GM12891 (cell line): ENCODE data around the gene COL4A1.

Experiments used
- DNase-seq: peaks from one replicate; pipeline ENCODE4 v3.0.0; 2011; ENCODE audit warnings: low spot score; ENCODE audit not compliant: insufficient read length
- FAIRE-seq: peaks from 2 replicates; lab custom pipeline; 2011; peaks lifted over from hg19 to GRCh38; lab: Jason Lieb, UNC
- PAX5 ChIP-seq: IDR thresholded peaks from 2 replicates; pipeline ENCODE4 v1.6.1; 2011; ENCODE audit warnings: low read length, moderate library complexity, mild to moderate bottlenecking; ENCODE audit not compliant: insufficient read depth, severe bottlenecking
- POLR2A ChIP-seq: IDR thresholded peaks from 2 replicates; pipeline ENCODE4 v1.6.1; 2011; ENCODE audit warnings: low read depth, low read length, control low read depth
- POLR2AphosphoS5 ChIP-seq: IDR thresholded peaks from 2 replicates; pipeline ENCODE4 v1.6.1; 2011; ENCODE audit warnings: low read depth, low read length, control low read depth
- POU2F2 ChIP-seq: IDR thresholded peaks from 2 replicates; pipeline ENCODE4 v1.6.1; 2011; ENCODE audit warnings: low read depth, mild to moderate bottlenecking, control low read depth, low read length, moderate library complexity
- SPI1 ChIP-seq: IDR thresholded peaks from 2 replicates; pipeline ENCODE4 v1.6.1; 2011; ENCODE audit warnings: low read depth, low read length, control low read depth
- TAF1 ChIP-seq: IDR thresholded peaks from 2 replicates; pipeline ENCODE4 v1.6.1; 2011; ENCODE audit warnings: low read depth, low read length, control low read depth

COL4A1 gene

DNA sequence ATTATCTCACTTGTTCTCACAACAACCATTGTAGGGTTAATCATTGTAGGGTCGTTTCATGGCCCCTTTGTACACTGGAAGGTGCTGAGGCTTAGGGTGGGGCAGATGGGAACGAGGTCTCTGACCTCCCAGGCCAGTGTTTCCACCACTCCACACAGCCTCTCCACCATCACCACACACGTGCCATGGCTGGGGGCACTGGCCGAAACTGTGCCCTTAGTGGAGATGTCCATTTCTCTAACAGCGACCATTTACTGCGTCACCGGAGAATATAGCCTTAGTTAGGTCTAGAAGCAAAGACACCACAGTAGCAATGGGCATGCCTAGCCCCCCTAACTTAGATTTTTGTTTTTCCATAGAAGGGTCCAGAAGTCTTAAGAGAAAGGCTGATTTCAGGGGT is 36.5 kb downstream of the COL4A1 start:
- TF ChIP-seq POU2F2 (no peak), SPI1 (no peak), POLR2AphosphoS5 (no peak), PAX5 (no peak), TAF1 (no peak), POLR2A (no peak)

DNA sequence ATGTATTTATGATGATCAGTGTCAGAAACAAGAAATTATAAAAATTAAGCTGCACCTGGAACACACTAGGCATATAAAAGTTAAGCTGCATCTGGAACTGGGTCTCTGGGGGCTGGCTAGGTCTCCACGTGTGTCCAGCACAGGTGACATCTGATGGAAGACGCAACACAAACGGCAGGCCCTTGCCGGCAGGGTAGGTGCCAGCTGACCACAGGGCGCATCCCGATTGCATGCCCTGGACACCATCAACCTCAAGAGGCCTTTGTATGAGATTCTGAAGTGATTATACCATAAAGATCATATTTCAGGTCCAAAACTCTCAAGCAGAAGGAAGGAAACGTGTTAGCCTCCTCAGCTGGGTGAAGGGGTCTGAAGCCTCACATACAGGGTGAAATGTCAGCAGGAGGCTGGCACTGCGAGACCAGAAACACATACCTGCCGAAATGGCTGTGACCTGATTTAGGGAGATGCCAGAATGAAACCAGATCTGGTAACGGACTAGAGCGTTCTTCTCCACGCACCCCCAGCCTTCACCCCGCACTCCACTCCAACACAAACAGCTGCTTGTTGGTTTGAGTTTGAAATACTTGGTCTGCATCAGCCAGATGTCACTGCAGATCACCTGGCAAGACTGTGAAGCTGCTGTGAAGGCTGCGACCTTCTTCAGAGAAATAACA is 37.3 kb downstream of the COL4A1 start:
- TF ChIP-seq POLR2A (no peak), POLR2AphosphoS5 (no peak), TAF1 (no peak)
- no peak for DNase-seq
- no peak for FAIRE-seq

More for the DNA sequence above, 36.5 kb downstream of the COL4A1 start:
- no peak for DNase-seq
- FAIRE-seq, result no peak

- no peak for DNase-seq
- TF ChIP-seq POLR2A (no peak), PAX5 (no peak), TAF1 (no peak), POU2F2 (no peak), POLR2AphosphoS5 (no peak), SPI1 (no peak)
Measured at GRCh38 chr13:110268576-110269185, 38.3 kb downstream of the COL4A1 start.

GRCh38 chr13:110268061-110268460 is 38.9 kb downstream of the COL4A1 start:
- TF ChIP-seq POLR2A, result no peak
- TF ChIP-seq TAF1, result no peak
- TF ChIP-seq SPI1, result no peak
- TF ChIP-seq POU2F2, result no peak
- no peak for TF ChIP-seq POLR2AphosphoS5
- DNase-seq (no peak), FAIRE-seq (no peak)

More at GRCh38 chr13:110268576-110269185, 38.3 kb downstream of the COL4A1 start:
- FAIRE-seq, result no peak

- FAIRE-seq (no peak), DNase-seq (no peak)
- no peak for TF ChIP-seq TAF1
- TF ChIP-seq POU2F2, result no peak
- no peak for TF ChIP-seq PAX5
- no peak for TF ChIP-seq SPI1
- TF ChIP-seq POLR2A, result no peak
- TF ChIP-seq POLR2AphosphoS5, result no peak
Measured at GRCh38 chr13:110266983-110267382, 40.0 kb downstream of the COL4A1 start.

- DNase-seq, result no peak
- FAIRE-seq, result no peak
- TF ChIP-seq POLR2AphosphoS5 (no peak), PAX5 (no peak), POLR2A (no peak)
Measured at GRCh38 chr13:110266431-110266809, 40.5 kb downstream of the COL4A1 start.

GRCh38 chr13:110265682-110266430 is 41.1 kb downstream of the COL4A1 start:
- FAIRE-seq, result no peak
- TF ChIP-seq TAF1, result no peak
- no peak for TF ChIP-seq POU2F2
- TF ChIP-seq SPI1, result no peak
- no peak for TF ChIP-seq POLR2A
- TF ChIP-seq POLR2AphosphoS5, result no peak
- no peak for TF ChIP-seq PAX5
- DNase-seq, result no peak

GRCh38 chr13:110265341-110265681 is 41.6 kb downstream of the COL4A1 start:
- FAIRE-seq, result no peak
- DNase-seq, result no peak
- TF ChIP-seq POLR2A, result no peak
- no peak for TF ChIP-seq POLR2AphosphoS5
- no peak for TF ChIP-seq TAF1
- no peak for TF ChIP-seq PAX5
- no peak for TF ChIP-seq SPI1
- TF ChIP-seq POU2F2, result no peak

DNA sequence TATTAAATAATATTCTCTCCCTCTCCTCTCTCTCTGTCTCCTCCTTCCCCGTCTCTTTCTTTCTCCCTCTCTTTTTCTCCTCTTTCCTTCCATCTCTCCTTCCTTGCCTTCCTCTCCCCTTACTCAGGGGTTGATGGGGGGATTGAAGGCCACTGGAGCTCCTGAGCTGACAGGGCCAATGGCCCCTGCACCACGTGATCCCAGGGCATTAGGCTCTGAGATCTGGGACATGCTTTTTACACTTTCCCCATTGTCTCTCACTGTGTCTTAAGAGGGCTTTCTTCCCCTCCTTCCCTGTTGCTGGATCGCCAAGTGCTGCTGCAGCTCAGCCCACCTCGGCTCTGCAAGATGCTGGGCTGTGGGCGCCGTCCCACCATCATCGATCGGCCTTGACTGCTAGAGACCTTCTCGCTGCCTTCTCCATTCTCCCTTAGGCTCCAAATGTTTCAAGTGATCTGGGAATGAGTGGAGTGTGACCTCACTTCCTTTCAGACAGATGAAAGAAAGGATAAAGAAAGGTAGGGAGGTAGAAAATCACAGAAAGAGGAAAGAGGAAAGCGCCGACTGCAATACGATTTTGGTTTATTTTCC is 42.2 kb downstream of the COL4A1 start:
- DNase-seq (no peak), FAIRE-seq (no peak)
- no peak for TF ChIP-seq POLR2A
- no peak for TF ChIP-seq SPI1
- no peak for TF ChIP-seq TAF1
- TF ChIP-seq POLR2AphosphoS5, result no peak
- no peak for TF ChIP-seq POU2F2
- TF ChIP-seq PAX5, result no peak

DNA sequence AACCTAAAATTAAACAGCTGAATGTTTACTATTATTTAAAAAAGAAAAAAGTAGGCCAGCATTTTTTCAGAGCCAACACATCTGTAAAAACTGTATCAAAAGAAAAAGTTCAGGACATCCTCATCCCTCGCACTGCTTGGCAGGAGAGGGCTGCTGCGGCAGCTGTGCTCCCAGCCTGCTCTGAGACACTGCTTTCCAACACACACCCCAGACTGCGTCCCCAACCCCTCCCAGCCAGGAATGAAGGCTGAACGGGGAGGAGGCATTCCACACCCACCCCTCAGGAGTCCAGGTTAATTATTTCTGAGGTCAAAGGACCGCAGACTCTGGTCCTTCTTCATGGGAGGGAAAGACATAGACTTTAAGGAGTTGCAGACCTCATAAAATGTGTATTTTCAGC is 43.1 kb downstream of the COL4A1 start:
- DNase-seq (no peak), FAIRE-seq (no peak)
- no peak for TF ChIP-seq POLR2A
- TF ChIP-seq POU2F2, result no peak
- TF ChIP-seq TAF1, result no peak
- no peak for TF ChIP-seq PAX5
- no peak for TF ChIP-seq SPI1
- no peak for TF ChIP-seq POLR2AphosphoS5
